RWPE1 (cell line): ENCODE measurements around the gene PRR30.

ENCODE experiments used
- CTCF ChIA-PET: fragments of 350-600 bp; sonication (Branson Sonifier 250); formaldehyde crosslinking; extraction: SDS; loops from one replicate; lab custom pipeline; 2021; lab: Yijun Ruan, JAX
- POLR2A ChIA-PET: fragments of 400-600 bp; formaldehyde crosslinking; extraction: SDS; loops from one replicate; lab custom pipeline; 2020; ENCODE audit warnings: antibody characterized with exemption; ENCODE audit not compliant: low non-redundant PET; lab: Yijun Ruan, JAX
- DNase-seq: peaks from one replicate; pipeline ENCODE4 v3.0.0; 2012; ENCODE audit warnings: low spot score
- H3K27ac ChIP-seq: fragments of 450-650 bp; 2 replicates; pipeline ENCODE4 v1.5.1; 2017
- TF ChIP-seq, protein P1 (sequence below): fragments of 450-650 bp; conservative IDR thresholded peaks from 2 replicates; pipeline ENCODE4 v1.5.1; 2017; ENCODE audit warnings: low read depth, mild to moderate bottlenecking

Gene PRR30

DNA sequence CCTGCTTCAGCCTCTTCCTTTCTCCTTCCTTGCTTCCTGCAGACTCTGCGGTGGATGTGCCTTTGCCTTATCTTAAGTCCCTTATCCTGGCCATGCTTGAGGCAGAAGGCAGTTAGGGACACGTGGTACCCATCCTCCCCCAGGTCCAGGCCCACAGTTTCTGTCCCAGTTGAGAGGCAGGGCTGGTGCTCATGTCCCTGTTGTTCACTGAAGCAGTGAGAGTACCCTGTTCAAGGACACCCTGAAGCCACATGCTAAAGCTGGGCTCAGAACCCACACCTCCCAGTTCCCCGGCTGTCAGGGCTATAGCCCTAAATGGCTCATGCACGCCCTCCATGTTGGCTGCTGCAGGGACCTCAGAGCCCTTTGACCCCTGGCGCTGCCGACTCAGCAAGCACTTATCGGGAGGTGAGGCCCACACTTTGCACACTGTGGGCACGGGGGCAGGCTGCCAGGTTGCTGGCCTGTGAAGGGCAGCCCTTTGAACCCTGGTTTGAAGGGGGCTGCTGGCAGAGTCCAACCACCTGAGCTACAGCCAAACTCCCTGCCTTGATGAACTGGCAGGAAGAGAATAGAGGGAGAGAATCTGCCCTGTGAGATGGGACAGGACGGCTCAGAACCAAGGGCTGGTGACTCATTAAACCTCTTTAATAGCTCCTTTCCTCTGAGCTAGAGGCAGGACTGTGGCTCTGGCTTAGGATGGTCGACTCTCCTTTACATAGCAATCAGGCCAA lies 46.3 kb downstream of the PRR30 start:
- DNase-seq, result no peak
- H3K27ac ChIP-seq, result no peak overlapping the region
- CTCF ChIA-PET, result no interaction called here
- TF ChIP-seq, protein P1, sequence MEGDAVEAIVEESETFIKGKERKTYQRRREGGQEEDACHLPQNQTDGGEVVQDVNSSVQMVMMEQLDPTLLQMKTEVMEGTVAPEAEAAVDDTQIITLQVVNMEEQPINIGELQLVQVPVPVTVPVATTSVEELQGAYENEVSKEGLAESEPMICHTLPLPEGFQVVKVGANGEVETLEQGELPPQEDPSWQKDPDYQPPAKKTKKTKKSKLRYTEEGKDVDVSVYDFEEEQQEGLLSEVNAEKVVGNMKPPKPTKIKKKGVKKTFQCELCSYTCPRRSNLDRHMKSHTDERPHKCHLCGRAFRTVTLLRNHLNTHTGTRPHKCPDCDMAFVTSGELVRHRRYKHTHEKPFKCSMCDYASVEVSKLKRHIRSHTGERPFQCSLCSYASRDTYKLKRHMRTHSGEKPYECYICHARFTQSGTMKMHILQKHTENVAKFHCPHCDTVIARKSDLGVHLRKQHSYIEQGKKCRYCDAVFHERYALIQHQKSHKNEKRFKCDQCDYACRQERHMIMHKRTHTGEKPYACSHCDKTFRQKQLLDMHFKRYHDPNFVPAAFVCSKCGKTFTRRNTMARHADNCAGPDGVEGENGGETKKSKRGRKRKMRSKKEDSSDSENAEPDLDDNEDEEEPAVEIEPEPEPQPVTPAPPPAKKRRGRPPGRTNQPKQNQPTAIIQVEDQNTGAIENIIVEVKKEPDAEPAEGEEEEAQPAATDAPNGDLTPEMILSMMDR, result no peak
- POLR2A ChIA-PET, result interaction anchor here (0.5 kb wide), 1 partner anchor 99 kb away, joined by 5 read pairs; no protein-coding TSS in a partner anchor

DNA sequence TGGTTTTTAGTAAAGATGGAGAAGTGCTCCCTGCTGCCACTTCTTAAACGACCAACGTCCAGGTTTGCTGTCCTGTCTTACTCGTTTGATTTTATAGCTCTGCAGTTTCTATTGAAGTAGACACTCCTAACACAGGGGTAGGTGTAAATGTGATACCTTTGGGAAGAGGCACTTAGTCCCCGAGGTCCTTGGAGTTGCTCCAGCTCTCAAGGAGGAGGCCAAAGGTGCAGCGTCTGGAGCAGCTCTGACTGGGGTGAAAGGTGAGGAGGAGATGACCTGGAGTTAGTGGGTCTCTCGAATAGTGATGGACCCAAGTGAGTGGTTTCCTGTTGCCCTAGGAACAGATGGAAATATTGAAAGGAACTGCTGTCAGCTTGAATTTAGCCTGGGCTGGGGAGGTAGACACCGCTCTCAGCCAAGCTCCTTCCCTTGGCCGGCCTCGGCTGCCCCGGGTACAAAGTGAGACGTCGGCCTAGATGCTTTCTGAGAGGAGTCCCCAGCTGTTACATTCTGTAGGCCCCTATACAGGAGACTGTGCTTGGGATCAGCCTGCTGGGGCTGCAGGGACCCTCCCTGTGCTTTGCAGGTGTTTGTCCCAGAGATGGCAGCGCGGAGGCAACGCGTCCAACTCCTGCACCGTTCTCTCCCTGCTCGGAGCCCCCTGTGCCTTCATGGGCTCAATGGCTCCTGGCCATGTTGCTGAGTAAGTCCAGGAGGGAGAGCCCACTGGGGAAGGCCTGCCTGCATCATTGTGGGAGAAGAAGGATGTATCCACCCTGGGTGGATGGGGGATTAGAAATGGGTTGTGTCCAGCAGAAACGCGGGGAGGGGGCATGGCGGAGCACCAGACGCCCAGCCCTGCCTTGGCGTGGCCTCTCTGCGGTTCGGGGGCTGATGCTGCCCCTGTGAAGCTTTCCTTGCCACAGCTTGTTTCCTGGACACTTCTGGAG lies 47.2 kb downstream of the PRR30 start:
- no peak for DNase-seq
- POLR2A ChIA-PET, result no interaction called here
- H3K27ac ChIP-seq, result no peak overlapping the region
- CTCF ChIA-PET, result no interaction called here
- TF ChIP-seq, protein P1, result no peak

DNA sequence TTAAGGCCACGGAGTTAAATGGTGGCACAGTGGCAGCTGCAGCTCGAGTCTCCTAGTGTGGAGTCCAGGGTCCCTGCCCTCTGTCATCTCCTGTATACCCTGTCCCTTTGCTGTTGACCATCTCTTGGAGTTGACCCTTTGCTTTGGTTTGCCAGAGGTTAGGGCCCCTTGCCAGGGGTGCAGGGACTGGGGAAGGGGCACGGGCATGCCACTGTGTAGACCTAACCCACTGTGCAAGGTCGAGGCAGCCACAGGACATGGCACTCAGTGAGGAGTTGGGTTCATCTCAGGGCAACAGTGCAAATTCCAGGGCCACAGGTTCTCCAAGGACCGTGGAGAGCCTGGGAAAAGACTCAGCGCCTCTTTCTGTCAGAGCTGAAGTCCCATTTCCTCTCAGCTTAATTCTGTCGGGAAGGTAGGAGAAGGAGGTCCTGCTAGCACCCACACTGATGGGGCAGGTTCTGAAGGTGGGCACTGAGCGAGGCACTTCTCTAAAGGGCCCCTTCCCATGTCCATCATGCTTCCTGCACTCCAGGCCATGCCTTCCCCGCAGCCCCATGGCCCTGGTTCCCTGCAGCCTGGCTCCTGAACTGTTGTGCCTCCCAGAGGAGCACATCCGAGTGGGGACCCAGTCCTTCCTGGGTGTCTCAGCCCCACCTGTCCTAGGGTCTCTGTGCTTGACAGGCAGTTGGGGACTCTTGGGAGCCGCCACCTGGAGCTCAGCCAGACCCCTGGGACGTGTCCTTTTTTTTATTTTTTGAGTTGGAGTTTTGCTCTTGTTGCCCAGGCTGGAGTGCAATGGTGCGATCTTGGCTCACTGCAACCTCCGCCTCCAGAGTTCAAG lies 49.9 kb downstream of the PRR30 start:
- ChIA-PET POLR2A (interaction anchor here (0.6 kb wide), 1 partner anchor 233 kb away, joined by 3 read pairs; no protein-coding TSS in a partner anchor), CTCF (interaction anchor here (0.5 to 0.6 kb wide), 2 partner anchors 21 to 102 kb away, joined by 3 to 4 read pairs; no protein-coding TSS in a partner anchor)
- TF ChIP-seq, protein P1, result no peak
- H3K27ac ChIP-seq, result no peak overlapping the region
- no peak for DNase-seq

DNA sequence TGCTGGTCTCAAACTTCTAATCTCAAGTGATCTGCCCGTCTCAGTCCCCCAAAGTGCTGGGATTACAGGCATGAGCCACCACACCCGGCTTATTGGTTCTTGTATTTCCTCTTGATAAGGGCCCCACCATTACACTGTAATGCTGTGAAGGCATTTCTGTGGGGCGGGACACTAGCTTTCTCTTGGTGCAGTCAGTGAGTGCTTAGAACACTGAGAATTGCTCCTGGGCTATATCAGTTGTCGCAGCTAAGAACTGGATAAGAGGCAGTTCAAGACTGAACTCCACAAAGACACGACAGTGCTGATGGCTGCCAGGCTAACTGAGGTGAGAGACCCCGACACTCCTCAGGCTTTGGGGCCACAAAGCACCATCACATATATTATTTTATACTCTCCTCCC lies 50.6 kb downstream of the PRR30 start:
- TF ChIP-seq, protein P1, result no peak
- POLR2A ChIA-PET, result no interaction called here
- CTCF ChIA-PET, result interaction anchor here (0.5 to 1.5 kb wide), 4 partner anchors 21 to 268 kb away, joined by 3 to 5 read pairs (median 4); partner anchors contain the start of gene GTF3C2
- no peak overlapping the region for H3K27ac ChIP-seq
- DNase-seq, result no peak

DNA sequence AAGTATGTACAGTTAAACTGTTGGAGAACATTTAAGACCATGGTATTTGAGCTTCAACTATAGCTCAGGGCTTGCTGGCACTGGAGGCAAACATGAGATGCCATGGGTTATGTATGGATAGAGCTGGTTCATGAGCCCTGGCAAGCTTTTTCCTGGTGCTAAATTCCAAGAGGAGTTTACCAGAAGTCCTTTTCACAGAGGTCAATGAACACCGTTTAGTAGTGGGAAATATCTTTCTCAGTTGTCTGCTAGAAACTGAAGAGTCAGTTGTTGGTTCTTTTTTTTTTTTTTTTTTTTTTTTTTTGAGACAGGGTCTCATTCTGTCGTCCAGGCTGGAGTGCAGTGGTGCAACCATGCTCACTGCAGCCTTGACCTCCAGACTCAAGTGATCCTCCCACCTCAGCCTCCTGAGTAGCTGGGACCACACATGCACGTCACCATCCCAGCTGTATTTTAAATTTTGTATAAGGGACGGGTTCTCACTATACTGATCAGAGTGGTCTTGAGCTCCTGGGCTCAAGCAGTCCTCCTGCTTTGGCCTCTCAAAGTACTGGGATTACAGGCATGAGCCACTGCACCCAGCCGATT lies 51.3 kb downstream of the PRR30 start:
- TF ChIP-seq, protein P1, result no peak
- ChIA-PET CTCF (interaction anchor here (0.5 to 1.5 kb wide), 7 partner anchors 14 to 269 kb away, joined by 3 to 5 read pairs (median 3); partner anchors contain the start of genes GTF3C2 and OST4), POLR2A (interaction anchor here (0.9 kb wide), 1 partner anchor 234 kb away, joined by 3 read pairs; no protein-coding TSS in a partner anchor)
- no peak for DNase-seq
- H3K27ac ChIP-seq, result no peak overlapping the region
